ENCODE measurements around the gene LRP11. TPM values are rescaled to one million over a fixed set of nuclear protein-coding genes. Genes with fewer than 3 reads are reported as not detected.
"Not testable (repeated sequence)": the region's sequence is repeated elsewhere in the genome, so short reads cannot be mapped to it uniquely, and the experiment has no call there.

The LRP11 gene
- total and polyA plus RNA-seq, 12 donors = 2.6 to 65.1 (median 42.4) TPM

DNA sequence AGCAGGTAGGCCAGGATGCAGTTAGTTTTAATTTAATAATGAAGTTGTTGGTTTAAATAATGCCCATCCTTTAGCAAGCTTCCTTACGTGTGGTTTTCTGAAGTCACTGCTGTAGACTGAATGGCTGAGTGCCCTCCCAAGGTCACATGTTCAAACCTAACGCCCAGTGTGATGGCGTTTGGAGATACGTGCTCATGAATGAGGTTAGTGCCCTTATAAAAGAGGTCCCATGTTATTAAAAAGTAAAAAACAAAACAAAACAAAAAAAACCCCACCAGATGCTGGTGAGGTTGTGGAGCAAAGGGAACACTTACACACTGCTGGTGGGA is 16.3 kb downstream of the LRP11 start:
- no peaks in the 10 kb centered on the region for H3K36me3 ChIP-seq (replicated peaks in 1 of 2)
- 61 to 74% (median 69%) methylated on average over 4 of the region's 4 CpGs for WGBS, 4 donors
- no peak for TF ChIP-seq POLR2A (IDR thresholded peaks at IDR 0.05)
- TF ChIP-seq, protein P1, sequence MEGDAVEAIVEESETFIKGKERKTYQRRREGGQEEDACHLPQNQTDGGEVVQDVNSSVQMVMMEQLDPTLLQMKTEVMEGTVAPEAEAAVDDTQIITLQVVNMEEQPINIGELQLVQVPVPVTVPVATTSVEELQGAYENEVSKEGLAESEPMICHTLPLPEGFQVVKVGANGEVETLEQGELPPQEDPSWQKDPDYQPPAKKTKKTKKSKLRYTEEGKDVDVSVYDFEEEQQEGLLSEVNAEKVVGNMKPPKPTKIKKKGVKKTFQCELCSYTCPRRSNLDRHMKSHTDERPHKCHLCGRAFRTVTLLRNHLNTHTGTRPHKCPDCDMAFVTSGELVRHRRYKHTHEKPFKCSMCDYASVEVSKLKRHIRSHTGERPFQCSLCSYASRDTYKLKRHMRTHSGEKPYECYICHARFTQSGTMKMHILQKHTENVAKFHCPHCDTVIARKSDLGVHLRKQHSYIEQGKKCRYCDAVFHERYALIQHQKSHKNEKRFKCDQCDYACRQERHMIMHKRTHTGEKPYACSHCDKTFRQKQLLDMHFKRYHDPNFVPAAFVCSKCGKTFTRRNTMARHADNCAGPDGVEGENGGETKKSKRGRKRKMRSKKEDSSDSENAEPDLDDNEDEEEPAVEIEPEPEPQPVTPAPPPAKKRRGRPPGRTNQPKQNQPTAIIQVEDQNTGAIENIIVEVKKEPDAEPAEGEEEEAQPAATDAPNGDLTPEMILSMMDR (IDR thresholded peaks at IDR 0.05) = no peak

DNA sequence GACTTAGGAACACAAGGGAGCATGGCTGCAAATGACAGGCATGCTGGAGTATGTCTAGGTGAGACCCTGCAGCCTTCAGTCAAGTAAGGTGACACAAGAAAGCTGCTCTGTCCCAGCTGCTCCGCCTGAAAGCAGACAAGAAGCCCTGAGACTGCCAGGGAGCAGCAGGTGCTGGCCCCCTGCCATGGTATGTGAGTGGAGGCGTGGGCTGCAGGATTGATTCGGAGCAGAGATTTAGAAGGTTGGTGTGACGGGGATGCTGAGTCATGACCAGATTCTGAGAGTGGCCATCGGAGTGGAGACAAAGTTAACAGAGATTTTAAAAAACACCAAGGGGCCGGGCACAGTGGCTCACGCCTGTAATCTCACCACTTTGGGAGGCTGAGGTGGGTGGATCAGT is 17.8 kb downstream of the LRP11 start:
- peak overlapping the region in 3 of 5 donors; percentile 46 to 72 (median 60) for H3K27ac ChIP-seq
- H3K9me3 ChIP-seq (replicated peaks in 1 of 3) = no peaks in the 10 kb centered on the region
- DNase-seq = peak; percentile 51 to 89 (median 85)
- H3K36me3 ChIP-seq (replicated peaks in 1 of 2) = no peaks in the 10 kb centered on the region
- TF ChIP-seq POLR2A (IDR thresholded peaks at IDR 0.05) = no peak
- TF ChIP-seq, protein P1 (IDR thresholded peaks at IDR 0.05) = no peak
- H3K4me1 ChIP-seq (replicated peaks in 1 of 2) = peaks cover 27% of the 10 kb centered on the region in 2 donors
- intact Hi-C loops (cut with DNase I) = loop anchor here in 1 of 2 donors (10.0 kb wide), 1 partner anchor 158 kb away; no protein-coding TSS in a partner anchor
- H3K4me3 ChIP-seq = no peak overlapping the region
- WGBS, 4 donors = 48 to 74% (median 49%) methylated on average over 7 of the region's 7 CpGs
- no peaks in the 10 kb centered on the region for H3K27me3 ChIP-seq

More for the DNA sequence above, 16.3 kb downstream of the LRP11 start:
- DNase-seq = peak in 1 of 7 donors; percentile 48
- intact Hi-C loops (cut with DNase I) = loop anchor here in 1 of 2 donors (10.0 kb wide), 1 partner anchor 157 kb away; no protein-coding TSS in a partner anchor
- no peaks in the 10 kb centered on the region for H3K9me3 ChIP-seq (replicated peaks in 1 of 3)
- H3K27ac ChIP-seq = peak overlapping the region in 1 of 5 donors; percentile 49
- no peaks in the 10 kb centered on the region for H3K27me3 ChIP-seq
- no peak overlapping the region for H3K4me3 ChIP-seq
- H3K4me1 ChIP-seq (replicated peaks in 1 of 2) = peaks cover 27 to 33% of the 10 kb centered on the region in 2 donors

DNA sequence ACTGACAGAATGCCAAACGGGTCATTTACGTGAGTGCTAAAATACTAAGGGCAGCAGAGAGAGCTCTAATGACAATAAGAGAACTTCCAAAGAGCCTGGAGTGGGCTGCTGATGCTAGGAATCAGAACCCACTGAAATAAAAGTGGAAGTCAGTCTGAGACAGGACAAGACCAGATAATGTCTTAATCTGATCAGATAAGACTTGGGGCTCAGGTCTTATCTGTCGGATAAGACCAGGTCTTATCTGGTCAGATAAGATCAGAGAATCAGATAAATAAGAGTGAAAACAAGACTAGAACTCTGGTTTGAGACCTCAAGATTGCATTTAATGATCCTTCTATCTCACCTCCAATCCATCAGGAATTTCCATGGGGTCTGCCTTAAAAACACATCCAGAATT is 18.6 kb downstream of the LRP11 start:
- no peak for DNase-seq
- H3K36me3 ChIP-seq (replicated peaks in 1 of 2) = no peaks in the 10 kb centered on the region
- no peaks in the 10 kb centered on the region for H3K9me3 ChIP-seq (replicated peaks in 1 of 3)
- peaks cover 27% of the 10 kb centered on the region in 2 donors for H3K4me1 ChIP-seq (replicated peaks in 1 of 2)
- no peaks in the 10 kb centered on the region for H3K27me3 ChIP-seq
- 43 to 61% (median 50%) methylated on average over 3 of the region's 3 CpGs for WGBS, 4 donors
- no peak for TF ChIP-seq POLR2A (IDR thresholded peaks at IDR 0.05)
- TF ChIP-seq, protein P1 (IDR thresholded peaks at IDR 0.05) = no peak
- H3K27ac ChIP-seq = peak overlapping the region in 1 of 5 donors; percentile 72
- intact Hi-C loops (cut with DNase I) = loop anchor here in 1 of 2 donors (10.0 kb wide), 1 partner anchor 159 kb away; no protein-coding TSS in a partner anchor
- H3K4me3 ChIP-seq = no peak overlapping the region

DNA sequence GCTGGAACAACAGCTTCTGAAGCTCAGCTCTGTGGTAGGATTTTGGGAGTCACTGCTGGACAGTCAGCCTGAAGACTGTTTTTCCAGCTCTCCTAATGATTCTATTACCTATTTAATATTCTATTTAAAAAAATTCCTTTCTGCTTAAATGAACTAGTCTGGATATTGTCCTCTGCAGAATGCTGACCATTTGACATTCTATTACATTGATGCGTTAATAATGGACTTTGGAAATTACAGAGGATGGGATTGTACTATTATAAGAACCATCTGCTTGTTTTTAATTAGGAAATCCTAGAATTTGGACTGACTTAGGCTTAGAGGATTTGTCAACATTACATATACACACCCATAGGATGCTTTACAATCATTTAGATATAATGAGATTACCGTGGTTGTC is 19.7 kb downstream of the LRP11 start:
- TF ChIP-seq, protein P1 (IDR thresholded peaks at IDR 0.05) = no peak
- TF ChIP-seq POLR2A (IDR thresholded peaks at IDR 0.05) = no peak

DNA sequence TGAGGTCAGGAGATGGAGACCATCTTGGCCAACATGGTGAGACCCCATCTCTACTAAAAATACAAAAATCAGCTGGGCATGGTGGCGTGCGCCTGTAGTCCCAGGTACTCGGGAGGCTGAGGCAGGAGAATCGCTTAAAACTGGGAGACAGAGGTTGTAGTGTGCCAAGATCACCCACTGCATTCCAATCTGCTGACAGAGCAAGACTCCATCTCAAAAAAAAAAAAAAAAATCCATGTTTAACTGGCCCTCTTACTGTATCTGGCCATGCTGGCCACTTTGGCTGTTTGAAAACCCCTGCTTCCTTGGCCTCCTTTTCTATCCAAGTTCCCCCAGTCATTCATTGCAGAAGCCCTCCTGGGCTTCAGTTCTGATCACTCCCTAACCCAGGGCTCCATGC is 20.1 kb downstream of the LRP11 start:
- WGBS, 4 donors = 93 to 96% (median 96%) methylated on average over 4 of the region's 4 CpGs
- not testable (repeated sequence) for H3K9me3 ChIP-seq (replicated peaks in 1 of 3); H3K27ac ChIP-seq; H3K36me3 ChIP-seq (replicated peaks in 1 of 2); H3K4me3 ChIP-seq; DNase-seq; H3K27me3 ChIP-seq
- H3K4me1 ChIP-seq (replicated peaks in 1 of 2) = peaks cover 27% of the 10 kb centered on the region in 2 donors
- intact Hi-C loops (cut with DNase I) = loop anchor here in 1 of 2 donors (10.0 kb wide), 1 partner anchor 161 kb away; no protein-coding TSS in a partner anchor

More for the DNA sequence above, 19.7 kb downstream of the LRP11 start:
- Histone ChIP-seq H3K36me3 (replicated peaks in 1 of 2) (no peaks in the 10 kb centered on the region), H3K4me1 (replicated peaks in 1 of 2) (peaks cover 27% of the 10 kb centered on the region in 2 donors), H3K27me3 (no peaks in the 10 kb centered on the region), H3K4me3 (no peak overlapping the region), H3K27ac (no peak overlapping the region), H3K9me3 (replicated peaks in 1 of 3) (no peaks in the 10 kb centered on the region)
- DNase-seq = no peak
- intact Hi-C loops (cut with DNase I) = loop anchor here in 1 of 2 donors (10.0 kb wide), 1 partner anchor 160 kb away; no protein-coding TSS in a partner anchor
- 93 to 98% (median 97%) methylated on average over 2 of the region's 2 CpGs for WGBS, 4 donors

All from adrenal gland (tissue), 12 donors.